NCI-H2107 treated with DMSO at 0.1 percent for 48 hours (cell line): ENCODE data around the gene FGGY.
"Not testable (repeated sequence)": the region's sequence is repeated elsewhere in the genome, so short reads cannot be mapped to it uniquely, and the experiment has no call there.

Source experiments
- DNase-seq: peaks from one replicate; lab custom pipeline; 2025; ENCODE audit not compliant: unreplicated experiment; lab: John Stamatoyannopoulos, UW

FGGY gene

DNA sequence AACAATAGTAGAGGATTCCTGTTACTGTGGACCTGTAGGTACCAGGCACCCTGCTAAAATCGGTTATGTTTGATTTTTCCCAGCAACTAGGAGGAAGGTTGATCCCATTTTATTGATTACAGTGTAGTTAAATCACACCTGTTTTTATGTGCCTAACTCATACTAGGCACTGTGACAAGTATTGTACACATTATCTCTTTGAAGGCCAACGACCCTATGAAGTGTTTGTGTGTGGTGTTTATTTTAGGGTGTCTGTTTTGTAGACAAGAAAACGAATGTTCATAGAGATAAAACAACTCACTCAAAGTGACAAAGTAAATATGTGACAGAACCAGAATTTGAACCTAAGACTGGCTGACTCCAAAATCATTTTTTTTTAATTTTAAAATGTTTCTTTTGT is 49.5 kb downstream of the FGGY start:
- no peak for DNase-seq

DNA sequence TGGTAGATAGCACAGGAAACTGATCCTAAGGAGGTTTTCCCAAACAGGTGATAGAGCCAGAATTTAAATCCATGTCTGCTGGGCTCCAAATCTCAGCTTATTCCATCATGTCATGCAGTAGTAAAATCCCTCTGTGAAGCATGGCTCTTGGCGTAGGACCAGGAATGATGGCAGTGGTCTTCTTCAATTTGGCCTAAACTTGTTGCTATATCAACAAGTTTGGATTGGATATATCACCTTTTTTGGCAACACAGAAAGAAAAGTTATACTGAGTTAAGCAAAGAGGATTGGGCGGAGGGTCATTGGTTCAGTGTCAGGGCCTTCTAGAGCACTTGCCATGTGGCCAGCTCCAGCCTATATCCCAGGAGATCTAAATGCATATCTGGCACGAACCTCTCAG is 52.2 kb downstream of the FGGY start:
- no peak for DNase-seq

DNA sequence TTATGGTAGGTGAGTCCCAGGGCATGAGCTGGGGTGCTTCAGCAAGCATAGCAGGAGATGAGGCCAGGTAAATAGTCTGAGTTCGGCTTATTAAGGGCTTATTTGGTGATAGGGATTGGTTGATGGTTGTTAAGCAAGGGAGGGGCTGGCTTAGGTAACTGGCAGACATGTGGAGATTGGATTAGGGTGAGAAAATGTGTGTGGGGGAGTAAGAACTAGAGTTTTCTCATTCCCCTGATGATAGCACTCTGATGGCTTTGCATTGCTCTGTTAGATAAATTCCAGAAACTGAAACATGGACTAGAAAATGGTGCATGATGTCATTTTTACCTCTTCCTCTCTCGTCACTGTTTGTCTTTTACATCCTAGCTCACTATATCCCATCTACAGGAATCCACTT is 53.6 kb downstream of the FGGY start:
- DNase-seq: no peak

GRCh38 chr1:59352065-59352464 is 55.2 kb downstream of the FGGY start:
- no peak for DNase-seq

- DNase-seq: no peak
These were observed 56.6 kb downstream of the FGGY start for GRCh38 chr1:59353453-59353852.

DNA sequence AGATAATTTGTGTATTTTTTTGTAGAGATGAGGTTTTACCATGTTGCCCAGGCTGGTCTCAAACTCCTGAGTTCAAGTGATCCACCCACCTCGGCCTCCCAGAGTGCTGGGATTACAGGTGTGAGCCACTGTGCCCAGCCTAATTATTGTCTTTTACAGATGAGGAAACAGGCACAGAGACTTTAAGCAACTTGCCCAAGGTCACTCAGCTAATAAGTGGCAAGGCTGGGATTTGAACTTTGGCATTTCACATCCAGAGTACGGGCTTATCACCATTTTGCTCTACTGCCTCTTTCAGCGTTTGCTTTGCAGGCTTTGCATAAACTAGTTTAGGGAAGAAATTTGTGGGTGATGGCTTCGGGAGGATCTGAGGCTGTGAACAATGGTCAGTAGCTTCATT is 57.3 kb downstream of the FGGY start:
- DNase-seq: not testable (repeated sequence)

DNA sequence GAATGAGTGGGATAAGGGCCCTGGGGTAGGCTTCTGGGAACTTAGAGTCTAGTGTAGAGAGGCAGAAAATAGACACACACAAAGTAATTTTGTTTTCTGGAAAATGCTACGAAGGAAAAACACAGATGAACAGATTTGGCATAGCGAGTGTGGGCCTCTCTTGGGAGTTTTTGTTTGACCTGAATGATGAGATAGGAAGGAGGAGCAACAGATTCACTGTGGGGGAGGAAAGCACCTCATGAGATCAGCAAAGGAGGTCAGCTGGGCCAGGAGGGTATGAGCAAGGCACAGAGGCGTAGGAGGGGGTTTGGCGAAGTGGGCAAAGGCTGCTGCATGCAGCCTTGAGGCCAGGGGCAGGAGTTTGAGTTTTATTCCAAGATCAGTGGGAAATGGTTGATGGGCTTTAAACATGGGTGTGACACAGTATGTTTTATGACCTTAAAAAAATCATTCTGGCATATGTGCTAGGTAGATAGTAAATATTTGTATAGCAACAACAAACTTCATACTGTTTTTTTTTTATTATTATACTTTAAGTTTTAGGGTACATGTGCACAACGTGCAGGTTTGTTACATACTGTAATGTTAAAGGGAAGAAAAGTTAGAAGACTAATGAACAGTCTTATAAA is 57.9 kb downstream of the FGGY start:
- no peak for DNase-seq

GRCh38 chr1:59355361-59355760 is 58.5 kb downstream of the FGGY start:
- DNase-seq: no peak

GRCh38 chr1:59356627-59357026 is 59.7 kb downstream of the FGGY start:
- no peak for DNase-seq

- no peak for DNase-seq
These were observed 60.9 kb downstream of the FGGY start for GRCh38 chr1:59357645-59358320.

DNA sequence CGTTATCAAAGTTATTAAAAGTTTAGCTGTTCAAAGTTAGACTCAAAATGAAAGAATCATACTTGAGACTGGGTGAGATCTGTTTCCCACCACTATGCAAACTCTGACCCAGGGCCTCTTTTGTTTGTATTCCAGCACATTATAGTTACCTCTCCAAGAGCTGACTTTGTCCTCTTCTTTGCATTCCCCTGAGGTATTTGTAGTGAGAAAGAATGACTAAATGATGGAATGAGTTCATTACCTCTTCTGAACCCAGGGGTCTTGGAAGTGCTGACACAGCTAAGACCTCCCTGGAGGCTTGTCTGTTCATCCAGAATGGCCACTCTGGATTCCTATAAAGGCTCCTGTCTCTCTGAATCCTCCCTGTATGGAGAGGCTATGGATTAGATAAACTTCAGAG is 62.4 kb downstream of the FGGY start:
- no peak for DNase-seq

DNA sequence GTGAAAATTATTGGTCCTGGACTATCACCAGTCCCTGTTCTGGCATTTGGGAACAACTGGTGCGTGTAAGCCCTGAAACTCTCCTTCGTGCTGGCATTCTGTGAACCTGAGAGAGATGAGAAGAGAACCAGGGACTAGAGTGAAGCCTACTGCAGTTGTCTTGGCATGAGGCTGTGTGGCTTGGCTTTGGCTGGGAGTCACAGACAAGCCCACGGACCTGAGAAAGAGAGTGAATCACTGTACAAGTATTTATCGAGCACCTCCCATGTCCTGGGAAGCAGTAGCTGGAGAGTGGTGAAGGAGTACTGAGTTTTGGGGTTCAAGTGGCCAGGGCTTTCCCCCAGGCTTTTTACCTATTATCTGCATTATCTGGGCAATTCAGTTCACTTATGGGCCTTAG is 63.3 kb downstream of the FGGY start:
- no peak for DNase-seq

DNA sequence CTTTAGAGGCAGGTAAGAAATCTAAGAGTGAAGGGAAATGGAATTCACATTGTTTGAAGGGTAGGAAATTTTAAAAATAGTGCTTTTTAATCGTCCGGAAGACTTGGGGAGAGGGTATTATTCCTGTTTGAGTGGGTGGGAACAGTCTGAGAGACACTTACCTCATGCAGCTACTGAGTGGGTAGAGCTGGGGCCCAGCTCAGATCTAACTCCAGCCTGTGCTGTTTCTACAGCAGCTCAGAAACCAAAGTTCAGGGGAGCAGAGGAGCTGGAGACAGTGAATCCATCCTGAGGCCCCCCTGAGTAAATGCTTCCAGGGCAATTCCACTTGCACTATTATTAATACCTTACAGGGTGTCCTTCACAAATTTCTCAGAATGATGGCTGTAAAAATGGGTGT is 63.8 kb downstream of the FGGY start:
- DNase-seq: no peak

GRCh38 chr1:59361766-59362165 is 64.9 kb downstream of the FGGY start:
- DNase-seq: no peak

DNA sequence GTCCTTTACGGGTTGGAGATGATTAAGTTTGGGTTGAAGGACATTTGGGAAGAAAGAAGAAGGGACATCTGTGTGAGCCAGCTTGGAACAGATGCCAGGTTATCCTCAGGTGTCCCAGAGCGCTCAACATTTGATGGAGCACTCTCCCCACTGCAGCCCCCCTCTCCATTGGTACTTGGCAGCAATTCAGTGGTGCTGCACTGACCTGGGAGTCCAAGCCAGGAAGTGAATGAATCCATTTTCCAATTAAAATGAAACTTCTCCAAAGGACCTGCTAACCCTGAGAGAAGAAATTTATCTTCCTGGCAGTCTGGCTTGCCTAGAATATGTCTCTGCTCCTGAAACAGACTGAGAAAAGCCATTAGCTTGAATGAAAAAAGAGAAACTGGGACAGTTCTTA is 67.1 kb downstream of the FGGY start:
- no peak for DNase-seq

GRCh38 chr1:59366346-59366745 is 69.5 kb downstream of the FGGY start:
- no peak for DNase-seq

- no peak for DNase-seq
These were observed 70.6 kb downstream of the FGGY start for GRCh38 chr1:59367301-59368007.

DNA sequence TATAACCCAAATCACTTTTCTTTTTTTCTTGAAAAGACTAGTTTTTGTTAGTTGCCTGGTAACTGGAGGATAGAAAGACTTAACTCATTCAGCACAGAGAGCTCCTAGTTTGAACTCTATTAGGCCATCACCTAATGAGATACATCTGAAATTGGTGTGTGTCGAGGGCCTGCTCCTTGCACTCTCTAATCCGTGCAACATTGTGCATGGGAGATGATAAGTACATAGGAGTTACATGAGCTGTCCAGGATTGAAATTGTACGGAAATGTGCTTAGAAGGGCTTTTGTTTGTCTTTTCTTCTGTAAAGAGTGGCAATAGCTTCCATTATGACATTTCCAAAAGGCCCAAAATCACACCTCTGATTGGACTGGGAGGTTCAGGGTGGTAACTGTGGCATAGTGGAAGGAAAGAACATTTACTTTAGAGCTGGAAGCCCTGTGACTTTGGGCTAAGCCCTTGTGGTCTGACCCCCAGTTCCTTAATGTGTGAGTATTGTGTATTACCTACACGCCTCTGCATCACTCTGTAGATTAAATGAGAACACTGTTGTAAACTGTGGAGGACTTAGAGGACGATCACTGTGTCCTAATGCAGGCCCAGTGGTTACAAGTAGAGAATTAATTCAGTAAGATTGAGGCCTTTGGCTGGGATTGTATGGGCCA is 71.2 kb downstream of the FGGY start:
- DNase-seq: no peak

- no peak for DNase-seq
These were observed 78.7 kb downstream of the FGGY start for GRCh38 chr1:59375321-59376220.

DNA sequence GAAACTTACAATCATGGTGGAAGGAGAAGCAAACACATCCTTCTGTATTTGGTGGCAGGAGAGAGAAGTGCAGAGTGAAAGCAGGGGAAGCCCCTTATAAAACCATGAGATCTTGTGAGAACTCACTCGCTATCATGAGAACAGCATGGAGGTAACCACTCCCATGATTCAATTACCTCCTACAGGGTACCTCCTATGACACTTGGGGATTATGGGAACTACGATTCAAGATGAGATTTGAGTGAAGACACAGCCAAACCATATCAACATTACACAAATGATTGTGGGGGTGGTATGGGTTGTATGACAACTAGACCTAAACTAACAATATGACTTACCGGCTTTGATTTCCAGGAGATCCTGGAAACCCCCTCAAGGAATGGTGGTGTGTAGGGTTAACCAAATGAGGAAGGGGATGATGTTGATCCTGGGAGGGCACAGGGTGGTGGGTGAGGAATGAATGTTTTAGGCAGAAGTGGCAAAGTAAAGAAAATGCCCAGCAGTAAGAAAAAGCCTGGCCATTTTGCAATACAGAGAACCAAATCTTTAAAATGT is 80.5 kb downstream of the FGGY start:
- DNase-seq: no peak
